ENCODE data around the gene LRRC63.
"Not testable (repeated sequence)": the region's sequence is repeated elsewhere in the genome, so short reads cannot be mapped to it uniquely, and the experiment has no call there.

Gene LRRC63

DNA sequence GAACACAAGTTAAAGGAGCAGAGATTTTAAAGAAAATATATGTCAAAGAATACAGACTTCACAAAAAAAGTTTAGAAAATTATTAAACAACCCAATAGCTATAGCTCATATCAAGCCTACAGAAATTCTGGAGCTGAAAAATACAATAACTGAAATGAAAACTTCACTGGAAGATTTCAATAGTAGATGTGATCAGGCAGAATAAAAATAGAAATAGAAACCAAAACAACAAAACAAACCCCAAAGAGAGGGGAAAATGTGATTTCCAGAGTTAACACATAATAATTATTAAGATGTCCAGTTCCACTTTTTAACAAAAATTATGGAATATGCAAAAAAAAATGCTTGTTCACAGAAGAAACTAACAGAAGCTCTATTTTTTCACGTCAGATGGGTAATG, 23.6 kb downstream of the LRRC63 start:
- DNase-seq (ENCODE audit: low read depth in 2 of 2) = no peak

DNA sequence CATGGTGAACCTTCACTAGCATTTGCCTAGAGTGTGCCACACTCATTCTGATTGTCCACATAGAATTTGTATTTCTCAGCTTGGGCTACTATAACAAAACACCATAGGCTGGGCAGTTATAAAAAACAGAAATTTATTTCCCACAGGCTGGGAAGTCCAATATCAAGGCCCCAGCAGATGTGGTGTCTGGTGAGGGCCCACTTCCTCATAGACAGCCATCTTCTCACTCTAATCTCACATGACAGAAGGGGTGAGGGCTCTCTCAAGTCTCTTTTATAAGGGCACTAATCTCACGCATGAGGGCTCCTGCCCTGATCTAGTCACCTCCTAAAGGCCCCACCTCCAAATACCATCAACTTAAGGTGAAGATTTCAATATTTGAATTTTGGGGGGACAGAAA, 53.6 kb downstream of the LRRC63 start:
- DNase-seq (ENCODE audit: low read depth in 2 of 2) = no peak

DNA sequence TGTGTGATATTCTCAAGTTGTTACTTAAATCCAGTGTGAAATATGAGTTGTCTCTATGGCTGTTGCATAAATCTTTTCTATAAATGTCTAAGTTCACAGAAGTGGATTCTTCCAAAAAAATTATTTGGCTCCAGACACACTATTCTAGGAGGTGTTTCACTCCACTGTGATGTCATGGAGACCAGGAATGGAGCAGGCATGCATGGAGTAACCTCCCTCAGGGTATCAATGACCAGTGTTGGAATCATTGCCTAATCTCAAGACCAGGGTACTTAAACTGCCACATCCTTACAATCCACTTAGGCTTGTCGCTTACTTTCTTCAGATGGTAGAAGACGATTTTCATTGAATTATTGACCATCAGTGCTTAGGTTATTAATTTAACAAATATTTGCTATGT, 55.4 kb downstream of the LRRC63 start:
- no peak for DNase-seq (ENCODE audit: low read depth in 2 of 2)

DNA sequence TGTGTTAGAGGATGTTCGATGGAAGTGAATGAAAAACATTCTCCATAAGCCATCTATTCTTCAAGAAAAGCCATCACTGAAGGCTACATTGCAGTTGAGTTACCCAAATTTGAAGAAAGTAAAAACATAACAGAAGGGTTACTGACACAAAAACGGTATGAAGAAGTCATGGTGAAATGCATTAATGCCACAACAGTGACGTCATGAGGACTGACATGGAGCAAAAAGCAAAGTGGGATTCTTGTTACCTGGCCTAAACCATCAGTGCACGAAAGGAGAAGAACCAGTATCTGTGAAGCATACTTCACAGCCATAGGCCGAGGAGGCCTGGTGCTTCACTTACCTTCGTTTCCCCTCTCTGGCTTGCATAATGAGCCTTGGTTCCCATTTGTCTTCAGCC, 58.7 kb downstream of the LRRC63 start:
- no peak for DNase-seq (ENCODE audit: low read depth in 2 of 2)

DNA sequence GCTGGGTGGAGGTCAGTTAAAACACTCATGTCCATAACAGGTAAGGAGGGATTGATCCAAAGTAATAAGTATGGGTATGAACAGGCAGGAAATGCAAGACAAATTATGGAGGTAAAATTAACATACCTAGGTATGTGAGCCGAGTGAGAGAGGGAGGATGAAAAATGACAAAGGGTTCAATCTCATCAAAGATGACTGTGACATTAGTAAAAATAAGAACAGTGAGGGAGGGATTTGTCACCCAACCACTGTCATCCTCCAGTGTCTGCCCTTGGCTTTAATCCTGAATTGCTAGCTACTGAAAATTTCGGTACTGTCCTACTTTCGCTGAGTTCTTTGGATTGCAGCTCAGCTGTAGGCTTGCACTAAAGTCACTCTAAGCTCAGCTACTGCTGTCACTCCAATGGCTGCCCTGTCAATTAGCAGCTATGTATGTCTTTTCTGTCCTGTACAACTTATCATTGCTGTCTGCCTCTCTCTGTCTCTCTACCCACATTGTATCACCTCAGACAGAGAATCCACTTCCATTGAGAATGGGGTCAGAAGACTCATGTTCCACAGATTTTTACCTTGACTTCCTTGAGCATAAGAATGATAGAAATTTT, 62.5 kb downstream of the LRRC63 start:
- no peak for DNase-seq (ENCODE audit: low read depth in 2 of 2)

DNA sequence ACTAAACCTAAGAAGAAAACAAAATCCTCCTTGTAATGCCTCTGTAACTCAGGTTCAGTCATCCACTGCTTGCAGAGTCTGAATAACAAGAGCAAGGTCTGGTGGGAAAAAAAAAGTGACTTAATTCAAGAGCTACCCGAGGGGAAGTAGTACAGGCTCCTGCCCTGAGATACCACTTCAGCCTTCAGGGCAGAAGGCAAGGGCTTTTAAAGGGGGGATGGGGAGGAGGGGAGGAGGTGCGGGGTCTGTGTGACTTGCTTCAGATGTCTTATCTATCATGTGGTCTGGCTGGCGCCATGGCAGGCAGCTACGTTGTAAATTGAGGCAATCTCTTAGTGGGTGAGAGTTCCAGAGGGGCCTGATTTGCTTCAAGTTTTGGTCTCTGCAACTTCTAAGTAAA, 66.7 kb downstream of the LRRC63 start:
- DNase-seq (ENCODE audit: low read depth in 2 of 2) = no peak

DNA sequence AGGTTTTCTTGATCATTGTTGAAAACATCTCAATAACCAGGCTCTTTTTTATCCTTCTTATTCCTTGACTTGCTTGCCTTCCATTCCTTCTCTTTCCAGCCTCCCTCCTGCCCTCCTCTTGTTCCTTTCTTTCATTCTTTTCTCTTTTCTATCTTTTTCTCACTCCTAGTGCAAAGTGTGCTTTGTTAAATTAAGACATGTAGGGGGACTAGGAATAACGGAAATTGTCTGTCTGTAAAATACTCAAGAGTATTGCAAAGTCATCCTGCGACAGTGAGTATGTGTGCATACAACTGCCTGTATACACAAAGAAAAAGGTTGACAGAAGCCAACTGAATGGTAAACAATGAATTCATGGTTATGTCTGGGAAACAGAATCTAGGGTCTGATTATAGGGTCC, 70.1 kb downstream of the LRRC63 start:
- DNase-seq (ENCODE audit: low read depth in 2 of 2) = no peak

DNA sequence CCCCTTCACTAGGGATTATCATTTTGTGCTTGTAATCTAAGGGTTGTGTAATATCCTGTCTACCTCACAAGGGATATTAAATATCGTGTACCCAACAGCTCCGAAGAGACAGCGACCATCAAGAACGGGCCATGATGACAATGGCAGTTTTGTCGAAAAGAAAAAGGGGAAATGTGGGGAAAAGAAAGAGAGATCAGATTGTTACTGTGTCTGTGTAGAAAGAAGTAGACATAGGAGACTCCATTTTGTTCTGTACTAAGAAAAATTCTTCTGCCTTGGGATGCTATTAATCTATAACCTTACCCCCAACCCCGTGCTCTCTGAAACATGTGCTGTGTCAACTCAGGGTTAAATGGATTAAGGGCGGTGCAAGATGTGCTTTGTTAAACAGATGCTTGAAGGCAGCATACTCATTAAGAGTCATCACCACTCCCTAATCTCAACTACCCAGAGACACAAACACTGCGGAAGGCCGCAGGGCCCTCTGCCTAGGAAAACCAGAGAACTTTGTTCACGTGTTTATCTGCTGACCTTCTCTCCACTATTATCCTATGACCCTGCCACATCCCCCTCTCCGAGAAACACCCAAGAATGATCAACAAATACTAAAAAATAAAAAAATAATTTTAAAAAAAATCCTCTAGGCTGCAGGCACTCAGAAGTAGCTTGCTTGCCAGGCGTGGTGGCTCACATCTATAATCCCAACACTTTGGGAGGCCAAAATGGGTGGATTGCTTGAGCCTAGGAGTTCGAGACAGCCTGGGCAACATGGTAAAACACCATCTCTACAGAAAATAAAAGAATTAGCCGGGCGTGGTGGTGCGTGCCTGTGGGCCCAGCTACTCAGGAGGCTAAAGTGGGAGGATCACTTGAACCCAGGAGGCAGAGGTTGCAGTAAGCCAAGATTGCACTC, 72.4 kb downstream of the LRRC63 start:
- DNase-seq (ENCODE audit: low read depth in 2 of 2) = not testable (repeated sequence)

DNA sequence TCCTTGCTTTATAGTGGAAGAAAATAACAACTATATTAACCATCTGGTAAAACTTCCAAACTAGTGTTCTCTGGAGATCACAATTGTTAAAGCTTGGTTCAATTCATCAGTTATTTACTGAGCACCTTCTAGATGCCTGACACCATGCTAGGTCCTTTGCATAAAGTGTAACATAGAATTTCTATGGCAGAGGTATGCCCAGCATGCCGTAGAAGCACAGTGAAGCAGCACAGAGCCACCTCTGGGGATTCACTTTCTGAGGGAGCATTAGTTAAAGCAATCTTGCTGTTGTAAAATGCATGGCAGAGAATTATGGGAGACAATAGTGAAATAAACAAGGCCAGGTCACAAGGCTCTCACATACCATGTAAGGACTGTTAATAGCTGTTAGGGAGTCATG, 75.2 kb downstream of the LRRC63 start:
- DNase-seq (ENCODE audit: low read depth in 2 of 2) = no peak

DNA sequence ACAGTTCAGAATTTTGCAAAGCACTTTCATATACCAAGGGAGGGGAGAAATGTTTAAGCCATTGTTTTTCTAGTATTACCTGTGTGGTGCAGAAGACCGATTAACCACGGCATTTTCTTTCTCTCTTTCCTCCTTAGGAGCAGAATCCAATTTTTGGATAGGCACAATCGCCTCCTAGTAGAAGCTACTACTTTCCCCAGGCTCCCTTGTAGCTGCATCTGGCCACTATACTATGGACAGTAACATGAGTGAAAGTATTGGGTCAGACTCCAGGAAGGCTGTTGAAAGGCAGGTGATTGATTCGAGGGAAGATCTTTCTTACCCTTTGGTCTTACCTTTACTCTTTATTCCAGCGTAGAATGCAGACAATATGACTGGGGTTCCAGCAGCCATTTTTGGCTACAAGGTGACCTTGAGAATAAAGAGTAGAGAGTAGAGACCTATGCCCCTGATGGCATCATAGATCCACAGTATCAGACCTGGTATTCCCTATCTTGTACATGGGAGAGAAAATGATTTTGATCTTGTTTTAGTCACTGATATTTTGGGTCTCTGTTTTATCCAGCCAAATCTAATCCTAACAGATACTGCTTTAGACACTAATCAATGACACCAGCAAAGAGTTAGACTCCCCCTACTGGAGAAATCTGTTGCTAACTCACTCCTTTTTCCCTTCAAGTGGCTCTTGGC, 77.0 kb downstream of the LRRC63 start:
- DNase-seq (ENCODE audit: low read depth in 2 of 2) = no peak

DNA sequence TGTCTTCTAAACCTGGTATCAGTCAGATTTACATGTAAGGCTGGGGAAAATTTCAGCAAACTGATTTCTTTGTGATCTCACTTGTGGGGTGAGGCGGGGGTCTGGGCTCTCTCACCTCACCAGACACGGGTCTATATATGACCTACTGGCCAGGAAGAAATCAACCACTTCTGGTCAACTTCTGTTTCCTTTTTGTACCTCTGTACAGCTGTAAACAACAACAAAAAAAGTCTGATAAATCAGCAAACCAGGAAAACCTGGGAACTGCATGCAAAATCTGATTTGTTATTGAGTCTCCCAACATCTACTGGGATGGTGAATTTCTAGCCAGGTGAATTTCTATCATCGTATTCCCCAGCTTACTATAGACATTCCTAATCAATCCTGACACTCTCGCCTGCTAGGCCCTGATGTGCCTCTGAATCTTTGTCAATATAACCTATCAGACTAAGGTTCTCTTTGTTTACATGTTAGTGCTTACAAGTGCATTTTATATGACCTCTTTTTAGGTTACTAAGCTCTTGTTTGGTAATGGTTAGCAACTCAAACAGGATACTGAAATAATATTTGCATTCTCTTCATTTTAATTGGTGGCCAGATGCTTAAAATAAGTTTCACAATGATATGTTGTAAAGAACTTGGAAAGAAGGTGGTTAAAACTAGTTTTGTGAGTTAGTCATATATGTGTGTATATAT, 77.7 kb downstream of the LRRC63 start:
- DNase-seq (ENCODE audit: low read depth in 2 of 2) = no peak

DNA sequence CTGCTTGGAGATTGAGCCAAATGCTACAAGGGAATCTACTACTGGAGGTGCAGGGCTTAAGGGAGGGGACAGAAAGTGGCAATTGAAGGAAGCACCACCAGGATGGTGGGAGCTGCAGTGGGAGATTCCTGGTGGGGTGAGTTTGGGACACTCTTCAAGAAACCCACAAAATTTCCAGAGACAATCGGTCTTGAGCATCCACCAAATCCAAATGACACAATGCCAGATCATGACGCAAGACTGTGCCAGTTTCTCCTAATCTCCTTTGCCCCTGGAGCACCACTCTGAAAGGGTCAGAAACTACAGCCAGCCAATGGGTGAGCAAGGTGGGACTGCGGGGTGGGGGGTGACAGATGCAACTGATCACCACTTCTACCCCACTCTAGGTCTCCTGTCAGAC, 78.7 kb downstream of the LRRC63 start:
- no peak for DNase-seq (ENCODE audit: low read depth in 2 of 2)

DNA sequence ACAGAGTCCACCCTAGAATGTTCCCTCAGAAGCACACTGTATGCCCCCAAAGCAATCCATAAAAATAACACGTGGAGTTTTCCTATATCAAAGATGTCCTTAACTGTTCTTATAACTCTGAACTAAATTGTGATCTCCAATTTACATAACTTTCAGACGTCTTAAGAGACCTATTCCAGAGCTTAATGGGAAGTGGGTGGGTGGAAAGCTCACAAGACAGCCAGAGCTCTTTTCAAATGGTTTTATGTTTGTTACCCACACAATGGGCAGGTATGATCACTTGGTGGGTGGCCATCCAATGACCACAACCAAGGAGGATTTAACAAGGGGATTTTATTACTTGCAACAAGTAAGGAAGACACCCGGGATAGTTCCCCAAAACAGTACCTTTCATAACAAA, 81.7 kb downstream of the LRRC63 start:
- DNase-seq (ENCODE audit: low read depth in 2 of 2) = no peak

DNA sequence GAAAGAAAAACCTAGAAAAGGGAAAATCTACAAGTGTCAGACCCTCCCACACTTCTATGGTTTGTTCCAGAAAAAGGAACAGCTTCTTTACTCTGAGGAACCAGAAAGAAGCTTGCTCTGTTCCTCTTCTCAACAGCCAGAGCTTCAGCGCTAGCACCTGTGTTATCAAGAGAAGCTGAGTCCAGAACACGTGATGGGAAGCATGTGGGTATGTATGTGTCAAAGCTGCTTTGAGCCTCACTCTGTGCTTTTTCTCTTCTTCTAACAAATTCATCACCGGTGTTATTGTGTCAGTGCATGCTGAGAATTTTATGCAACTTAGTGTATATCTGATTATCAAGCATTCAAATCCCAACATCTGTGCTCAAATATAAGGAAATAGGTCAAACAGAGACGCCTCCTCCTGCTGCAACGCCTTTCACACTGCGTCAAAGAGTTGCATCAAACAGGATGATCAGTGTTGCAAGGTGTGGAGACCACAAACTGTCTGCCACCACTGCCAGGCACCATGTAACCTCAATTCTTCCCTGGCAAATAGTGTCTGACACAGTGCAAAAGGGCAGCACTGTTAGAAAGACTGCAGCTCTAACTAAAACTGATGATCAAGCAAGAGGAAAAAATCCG, 83.9 kb downstream of the LRRC63 start:
- DNase-seq (ENCODE audit: low read depth in 2 of 2) = peak in 1 of 2 donors; percentile 26

DNA sequence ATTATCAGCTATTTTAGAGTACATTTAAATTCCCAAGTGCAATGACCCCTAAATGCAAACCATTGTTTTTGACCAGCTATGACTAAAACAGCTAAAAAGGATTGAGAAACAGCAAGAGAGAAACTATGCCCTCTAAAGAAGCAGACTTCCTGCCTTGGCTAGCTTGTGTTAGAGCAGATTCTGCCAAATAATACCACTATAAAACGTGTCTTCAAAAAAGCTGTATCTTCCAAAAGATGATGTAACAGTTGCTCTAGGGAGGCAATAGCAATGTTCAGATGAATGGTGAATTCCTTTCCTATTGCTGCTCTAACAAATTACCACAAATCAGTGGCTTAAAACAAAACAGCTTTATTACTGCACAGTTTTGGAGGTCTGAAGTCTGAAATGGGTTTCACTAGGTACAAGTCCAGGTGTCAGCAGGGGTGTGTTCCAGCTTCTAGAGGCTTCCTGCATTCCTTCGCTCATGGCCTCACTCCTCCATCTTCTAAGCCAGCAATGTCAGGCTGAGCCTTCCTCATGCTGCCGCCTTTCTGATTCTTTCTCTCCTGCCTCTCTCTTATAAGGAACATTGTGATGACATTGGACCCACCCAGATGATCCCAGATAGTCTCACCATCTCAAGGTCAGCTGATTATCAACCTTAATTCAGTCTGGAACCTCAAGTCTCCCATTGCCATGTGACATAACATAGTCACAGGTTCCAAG, 84.5 kb downstream of the LRRC63 start:
- DNase-seq (ENCODE audit: low read depth in 2 of 2) = no peak

DNA sequence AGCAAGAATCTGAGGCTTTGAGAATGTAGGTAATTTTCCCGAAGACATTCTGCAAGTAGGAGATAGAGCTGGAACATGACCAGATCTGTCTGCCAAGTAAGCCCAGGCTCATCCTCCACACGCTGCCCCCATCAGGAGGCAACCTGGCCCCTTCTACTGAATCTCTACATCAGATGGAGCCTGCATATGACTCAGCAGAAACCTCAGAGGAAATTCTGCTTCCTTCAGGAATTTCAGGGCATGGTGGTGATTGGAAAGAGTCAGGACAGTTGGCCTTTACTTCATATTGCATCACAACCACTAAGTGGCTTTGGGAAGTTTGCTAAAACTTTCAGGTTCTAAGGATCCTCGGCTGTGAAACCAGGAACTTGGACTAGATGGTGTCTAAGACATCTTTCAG, 85.2 kb downstream of the LRRC63 start:
- no peak for DNase-seq (ENCODE audit: low read depth in 2 of 2)

DNA sequence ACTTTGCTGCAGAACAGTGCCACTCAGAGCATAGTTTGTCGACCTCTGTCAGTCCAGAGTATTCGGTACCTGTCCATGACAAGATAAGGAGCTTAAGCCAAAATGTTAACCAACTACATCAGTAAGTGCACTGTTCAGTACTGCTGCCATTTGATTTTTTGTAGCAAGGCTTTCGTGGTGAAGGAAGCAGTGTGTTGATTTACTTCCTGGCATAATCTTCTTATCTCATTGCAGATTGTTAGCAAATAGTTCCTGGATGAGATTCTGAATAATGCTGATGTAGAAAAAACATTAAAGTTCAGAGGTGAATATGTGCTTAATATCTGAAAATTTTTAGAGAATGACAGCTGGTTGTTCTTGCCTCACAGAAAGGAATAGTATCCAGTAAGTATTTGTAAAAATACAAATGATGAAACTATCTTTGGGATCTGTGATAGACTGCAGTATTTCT, 85.7 kb downstream of the LRRC63 start:
- no peak for DNase-seq (ENCODE audit: low read depth in 2 of 2)

DNA sequence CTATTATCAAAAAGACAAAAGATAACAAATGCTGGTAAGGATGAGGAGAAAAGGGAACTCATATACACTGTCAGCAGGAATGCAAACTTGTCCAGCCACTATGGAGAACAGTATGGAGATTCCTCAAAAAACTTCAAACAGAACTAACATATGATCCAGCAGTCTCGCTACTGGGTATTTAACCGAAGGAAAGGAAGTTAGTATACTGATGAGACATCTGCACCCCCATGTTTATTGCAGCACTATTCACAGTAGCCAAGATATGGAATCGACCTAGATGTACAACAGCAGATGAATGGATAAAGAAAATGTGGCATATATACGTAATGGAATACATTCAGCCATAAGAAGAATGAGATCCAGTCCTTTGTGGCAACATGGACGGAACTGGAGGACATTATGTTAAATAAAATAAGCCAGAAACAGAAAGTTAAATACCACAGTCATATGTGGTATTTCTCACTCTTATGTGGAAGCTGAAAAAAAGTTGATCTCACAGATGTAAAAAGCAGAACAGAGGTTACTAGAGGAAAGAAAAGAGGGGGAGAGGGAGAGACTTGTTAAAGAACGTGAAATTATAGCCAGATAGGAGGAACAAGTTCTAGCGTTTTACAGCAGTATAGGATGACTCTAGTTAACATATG, 92.1 kb downstream of the LRRC63 start:
- no peak for DNase-seq (ENCODE audit: low read depth in 2 of 2)

DNA sequence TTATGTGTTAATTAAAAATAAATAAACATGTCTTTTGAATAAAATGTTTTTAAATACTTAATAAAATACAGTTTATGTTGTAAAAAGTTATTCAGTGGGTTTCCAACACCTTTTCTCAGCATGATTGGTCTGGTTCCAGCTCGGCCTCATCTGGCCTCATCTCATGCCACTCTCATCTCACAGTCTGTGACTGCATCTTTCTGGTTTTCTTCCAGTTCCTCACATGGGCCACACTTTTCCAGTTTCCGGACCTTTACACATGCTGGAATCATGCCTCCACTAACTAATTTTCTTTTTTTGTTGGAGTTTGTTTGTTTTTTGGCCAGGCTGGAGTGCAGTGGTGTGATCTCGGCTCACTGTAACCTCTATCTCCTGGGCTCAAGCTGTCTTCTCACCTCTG, 92.8 kb downstream of the LRRC63 start:
- no peak for DNase-seq (ENCODE audit: low read depth in 2 of 2)

DNA sequence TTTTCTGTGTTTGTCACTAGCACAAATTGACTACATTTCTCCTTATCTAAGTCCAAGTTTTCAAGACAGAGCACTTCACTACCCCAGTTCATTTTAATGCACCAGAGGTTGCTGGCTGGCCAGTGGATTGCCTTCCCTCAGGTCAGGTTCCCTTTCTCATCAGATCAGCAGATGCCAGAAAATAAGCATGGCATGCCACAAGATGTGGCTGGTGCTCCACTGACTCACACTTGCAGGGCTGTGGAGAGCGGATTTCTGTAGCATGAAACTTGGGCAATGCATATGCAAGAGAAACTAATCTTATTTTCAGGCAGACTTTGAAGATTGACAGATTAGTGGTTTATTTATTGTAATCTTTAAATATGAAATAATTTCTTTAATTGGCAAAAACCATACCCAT, 95.8 kb downstream of the LRRC63 start:
- DNase-seq (ENCODE audit: low read depth in 2 of 2) = no peak

DNA sequence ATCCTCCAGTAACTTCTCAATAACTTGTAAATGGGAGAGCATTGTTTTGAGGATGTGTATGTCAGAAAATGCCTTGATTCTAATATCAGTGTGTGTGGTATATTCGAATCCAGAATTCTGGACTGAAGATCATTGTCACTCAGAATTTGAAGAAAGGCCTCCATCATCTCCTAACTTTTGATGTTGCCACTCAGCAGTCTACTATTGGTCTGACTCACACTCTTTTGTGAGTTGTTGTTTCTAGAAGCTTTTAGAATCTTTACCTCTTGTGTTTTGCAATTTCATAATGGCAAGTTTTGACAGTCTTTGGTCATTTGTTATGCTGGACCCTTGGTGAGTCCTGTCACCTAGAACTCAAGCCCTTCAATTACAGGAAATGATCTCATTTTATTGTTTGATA, 98.3 kb downstream of the LRRC63 start:
- no peak for DNase-seq (ENCODE audit: low read depth in 2 of 2)
